SK-N-SH (cell line): ENCODE data around the gene SNX9. TPM values are rescaled to one million over a fixed set of nuclear protein-coding genes. Genes with fewer than 3 reads are reported as not detected.

Experiments used
- CTCF ChIA-PET: fragments of 300-600, 350-600 bp; formaldehyde crosslinking; extraction: SDS; loops from one replicate; lab custom pipeline; 2021; lab: Yijun Ruan, JAX
- POLR2A ChIA-PET: fragments of 350-600 bp; sonication (Branson Sonifier 250); formaldehyde crosslinking; extraction: SDS; loops from one replicate; lab custom pipeline; 2020; ENCODE audit warnings: antibody characterized with exemption, inconsistent platforms; lab: Yijun Ruan, JAX
- DNase-seq: peaks from one replicate; pipeline ENCODE4 v3.0.0; 2012
- H2AFZ ChIP-seq: fragments of 200-600 bp; sonication (generic); 2 replicates; pipeline ENCODE4 v1.8.1; 2016; ENCODE audit warnings: antibody characterized with exemption, mild to moderate bottlenecking, low read depth
- H3F3A ChIP-seq: fragments of 200-600 bp; sonication (generic); replicated peaks from 2 replicates; pipeline ENCODE3; 2016; ENCODE audit warnings: antibody characterized with exemption, mild to moderate bottlenecking; ENCODE audit not compliant: insufficient read depth
- H3K27ac ChIP-seq, 2 experiments: fragments of 200-500 bp in 1 of 2; fragments of 200-600 bp in 1 of 2; sonication (Bioruptor generic) in 1 of 2; sonication (generic), shearing (Covaris generic) in 1 of 2; 2 replicates each; pipeline versions ENCODE4 v1.5.1 to v1.6.1; 2014 to 2016; ENCODE audit warnings: low read depth in 2 of 2, inconsistent platforms in 1 of 2, low read length in 1 of 2, mild to moderate bottlenecking in 1 of 2, mixed read lengths in 1 of 2
- H3K27me3 ChIP-seq: fragments of 200-600 bp; sonication (generic), shearing (Covaris generic); 2 replicates; pipeline ENCODE4 v1.6.1; 2016; ENCODE audit warnings: mixed run types; ENCODE audit not compliant: insufficient read depth
- H3K36me3 ChIP-seq, 2 experiments: fragments of 200-500 bp in 1 of 2; fragments of 200-600 bp in 1 of 2; sonication (Bioruptor generic) in 1 of 2; sonication (generic) in 1 of 2; replicated peaks in 1 of 2; 2 replicates each; pipeline versions ENCODE3 to v1.5.1; 2014 to 2016; ENCODE audit warnings: low read length in 1 of 2, mild to moderate bottlenecking in 1 of 2; ENCODE audit not compliant: insufficient read depth in 2 of 2, control insufficient read depth in 1 of 2
- H3K4me1 ChIP-seq, 2 experiments: fragments of 200-500 bp in 1 of 2; fragments of 200-600 bp in 1 of 2; sonication (Bioruptor generic) in 1 of 2; sonication (generic), shearing (Covaris generic) in 1 of 2; 2 replicates each; pipeline versions ENCODE4 v1.5.1 to v1.6.1; 2014 to 2016; ENCODE audit warnings: low read depth in 1 of 2, low read length in 1 of 2, mixed run types in 1 of 2; ENCODE audit not compliant: insufficient read depth in 2 of 2, control insufficient read depth in 1 of 2
- H3K4me2 ChIP-seq: fragments of 200-600 bp; sonication (generic), shearing (Covaris generic); 2 replicates; pipeline ENCODE4 v1.6.1; 2017; ENCODE audit warnings: mixed run types
- H3K4me3 ChIP-seq, 2 experiments: fragments of 200-500 bp in 1 of 2; fragments of 200-600 bp in 1 of 2; sonication (Bioruptor generic) in 1 of 2; sonication (generic), shearing (Covaris generic) in 1 of 2; 2 replicates each; pipeline versions ENCODE4 v1.5.1 to v1.8.1; 2014 to 2016; ENCODE audit warnings: low read depth in 2 of 2, inconsistent platforms in 1 of 2, low read length in 1 of 2, mild to moderate bottlenecking in 1 of 2, mixed read lengths in 1 of 2, moderate library complexity in 1 of 2
- H3K79me2 ChIP-seq: fragments of 200-600 bp; sonication (generic); 2 replicates; pipeline ENCODE4 v1.8.1; 2017; ENCODE audit warnings: mild to moderate bottlenecking; ENCODE audit not compliant: insufficient read depth
- H3K9ac ChIP-seq: fragments of 200-600 bp; sonication (generic); 2 replicates; pipeline ENCODE4 v1.6.1; 2017; ENCODE audit warnings: mixed run types
- H3K9me2 ChIP-seq: fragments of 200-600 bp; sonication (generic); 2 replicates; pipeline ENCODE4 v1.6.1; 2017; ENCODE audit warnings: mixed run types
- H3K9me3 ChIP-seq: fragments of 200-600 bp; sonication (generic); 2 replicates; pipeline ENCODE4 v1.6.1; 2017; ENCODE audit warnings: mixed run types, mild to moderate bottlenecking, moderate library complexity
- H4K20me1 ChIP-seq: fragments of 200-600 bp; sonication (generic); 2 replicates; pipeline ENCODE4 v1.6.1; 2017; ENCODE audit warnings: mild to moderate bottlenecking, mixed run types; ENCODE audit not compliant: insufficient read depth
- CHD2 ChIP-seq: fragments of 150-350 bp; IDR thresholded peaks from 2 replicates; pipeline ENCODE4 v1.6.1; 2018; ENCODE audit warnings: low read length; ENCODE audit not compliant: partially characterized antibody
- EP300 ChIP-seq, 2 experiments: IDR thresholded peaks; 2 replicates each; pipeline versions ENCODE4 v1.4.0 to v1.6.1; 2012; ENCODE audit warnings: borderline replicate concordance in 1 of 2, low read depth in 1 of 2, low read length in 1 of 2
- EZH2phosphoT487 ChIP-seq: fragments of 200-600 bp; sonication (generic); IDR thresholded peaks from 2 replicates; pipeline ENCODE4 v1.6.1; 2017; ENCODE audit warnings: low read depth, mixed run types, mild to moderate bottlenecking, antibody characterized with exemption, moderate library complexity, borderline replicate concordance
- FOSL2 ChIP-seq: IDR thresholded peaks from 2 replicates; pipeline ENCODE4 v1.4.0; 2012; ENCODE audit warnings: low read depth, mild to moderate bottlenecking, moderate library complexity, borderline replicate concordance
- GABPA ChIP-seq: IDR thresholded peaks from 2 replicates; pipeline ENCODE4 v1.4.0; 2012; ENCODE audit warnings: low read depth, mild to moderate bottlenecking
- JUND ChIP-seq: IDR thresholded peaks from 2 replicates; pipeline ENCODE4 v1.4.0; 2012
- MAX ChIP-seq: IDR thresholded peaks from 2 replicates; pipeline ENCODE4 v1.4.0; 2012; ENCODE audit warnings: low read depth
- MEF2A ChIP-seq: IDR thresholded peaks from 2 replicates; pipeline ENCODE4 v1.4.0; 2012; ENCODE audit warnings: low read depth, borderline replicate concordance
- NFIC ChIP-seq: IDR thresholded peaks from 2 replicates; pipeline ENCODE4 v1.4.0; 2012; ENCODE audit warnings: borderline replicate concordance
- POLR2AphosphoS5 ChIP-seq: IDR thresholded peaks from 2 replicates; pipeline ENCODE4 v1.6.1; 2012; ENCODE audit warnings: low read depth, low read length
- RCOR1 ChIP-seq: fragments of 150-350 bp; IDR thresholded peaks from 2 replicates; pipeline ENCODE4 v1.6.1; 2017; ENCODE audit warnings: antibody characterized with exemption, low read length
- RXRA ChIP-seq: IDR thresholded peaks from 2 replicates; pipeline ENCODE4 v1.4.0; 2012; ENCODE audit warnings: low read depth, mild to moderate bottlenecking, borderline replicate concordance
- SIN3A ChIP-seq: IDR thresholded peaks from 2 replicates; pipeline ENCODE4 v1.6.1; 2012; ENCODE audit warnings: low read depth, mild to moderate bottlenecking, low read length, moderate library complexity, borderline replicate concordance
- TEAD4 ChIP-seq: IDR thresholded peaks from 2 replicates; pipeline ENCODE4 v1.4.0; 2012; ENCODE audit warnings: mild to moderate bottlenecking, borderline replicate concordance; ENCODE audit not compliant: insufficient read depth
- USF2 ChIP-seq: fragments of 150-350 bp; IDR thresholded peaks from 2 replicates; pipeline ENCODE4 v1.6.1; 2017; ENCODE audit warnings: antibody characterized with exemption, low read length, low read depth, borderline replicate concordance
- WGBS: methylation state at CpG from one replicate; pipeline ENCODE4 v1.1.6; 2017; ENCODE audit warnings: low lambda C conversion rate; 5-methylcytosine and 5-hydroxymethylcytosine counted together
- polyA plus RNA-seq, 3 experiments: library from polyadenylated mRNA; depleted of rRNA; stranded (reverse); fragments of >200 nt; gene quantifications; 2 replicates each; pipeline ENCODE4 v1.2.3, GENCODE V29; 2012
- TF ChIP-seq, protein P1 (sequence below): fragments of 200-600 bp; sonication (generic); IDR thresholded peaks from 2 replicates; pipeline ENCODE4 v1.6.1; 2017; ENCODE audit warnings: antibody characterized with exemption, mild to moderate bottlenecking, moderate library complexity
- TF ChIP-seq, protein P2 (sequence below): IDR thresholded peaks from 2 replicates; pipeline ENCODE4 v1.4.0; 2012; ENCODE audit warnings: low read depth, borderline replicate concordance
- TF ChIP-seq, protein P3 (sequence below): IDR thresholded peaks from 2 replicates; pipeline ENCODE4 v1.6.1; 2012; ENCODE audit warnings: mild to moderate bottlenecking, low read depth, low read length, moderate library complexity

SNX9 gene
- polyA plus RNA-seq, 1 of the 3 experiments (the other 2 are of a cell fraction): 31.6 TPM

- peaks cover 0 to 7% of the 10 kb centered on the region in 2 experiments for H3K36me3 ChIP-seq
- WGBS: 91% methylated on average over 4 of the region's 4 CpGs
These were observed 27.0 kb downstream of the SNX9 start for GRCh38 chr6:157850030-157850429.

GRCh38 chr6:157853018-157853805 lies 30.2 kb downstream of the SNX9 start:
- Histone ChIP-seq H3K4me2 (no peak overlapping the region), H3K9me3 (peaks cover 3% of the 10 kb centered on the region), H3K9ac (no peak overlapping the region), H3K79me2 (peaks cover 99% of the 10 kb centered on the region), H3K36me3 (peaks cover 0 to 7% of the 10 kb centered on the region in 2 experiments), H3F3A (peaks cover 7% of the 10 kb centered on the region), H3K9me2 (no peaks in the 10 kb centered on the region), H3K27me3 (no peaks in the 10 kb centered on the region), H3K4me3 (no peak overlapping the region), H3K27ac (no peak overlapping the region), H3K4me1 (no peaks in the 10 kb centered on the region), H2AFZ (no peak overlapping the region), H4K20me1 (peaks cover 85% of the 10 kb centered on the region)
- ChIA-PET CTCF (interaction anchor here (1.1 to 1.6 kb wide), 2 partner anchors 20 to 97 kb away, joined by 3 to 4 read pairs; no protein-coding TSS in a partner anchor), POLR2A (no interaction called here)
- DNase-seq: no peak
- 95% methylated on average over 2 of the region's 2 CpGs for WGBS
- TF ChIP-seq, protein P1, sequence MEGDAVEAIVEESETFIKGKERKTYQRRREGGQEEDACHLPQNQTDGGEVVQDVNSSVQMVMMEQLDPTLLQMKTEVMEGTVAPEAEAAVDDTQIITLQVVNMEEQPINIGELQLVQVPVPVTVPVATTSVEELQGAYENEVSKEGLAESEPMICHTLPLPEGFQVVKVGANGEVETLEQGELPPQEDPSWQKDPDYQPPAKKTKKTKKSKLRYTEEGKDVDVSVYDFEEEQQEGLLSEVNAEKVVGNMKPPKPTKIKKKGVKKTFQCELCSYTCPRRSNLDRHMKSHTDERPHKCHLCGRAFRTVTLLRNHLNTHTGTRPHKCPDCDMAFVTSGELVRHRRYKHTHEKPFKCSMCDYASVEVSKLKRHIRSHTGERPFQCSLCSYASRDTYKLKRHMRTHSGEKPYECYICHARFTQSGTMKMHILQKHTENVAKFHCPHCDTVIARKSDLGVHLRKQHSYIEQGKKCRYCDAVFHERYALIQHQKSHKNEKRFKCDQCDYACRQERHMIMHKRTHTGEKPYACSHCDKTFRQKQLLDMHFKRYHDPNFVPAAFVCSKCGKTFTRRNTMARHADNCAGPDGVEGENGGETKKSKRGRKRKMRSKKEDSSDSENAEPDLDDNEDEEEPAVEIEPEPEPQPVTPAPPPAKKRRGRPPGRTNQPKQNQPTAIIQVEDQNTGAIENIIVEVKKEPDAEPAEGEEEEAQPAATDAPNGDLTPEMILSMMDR: no peak
- TF ChIP-seq EZH2phosphoT487: no peak
- TF ChIP-seq POLR2AphosphoS5: no peak
- TF ChIP-seq, protein P2, sequence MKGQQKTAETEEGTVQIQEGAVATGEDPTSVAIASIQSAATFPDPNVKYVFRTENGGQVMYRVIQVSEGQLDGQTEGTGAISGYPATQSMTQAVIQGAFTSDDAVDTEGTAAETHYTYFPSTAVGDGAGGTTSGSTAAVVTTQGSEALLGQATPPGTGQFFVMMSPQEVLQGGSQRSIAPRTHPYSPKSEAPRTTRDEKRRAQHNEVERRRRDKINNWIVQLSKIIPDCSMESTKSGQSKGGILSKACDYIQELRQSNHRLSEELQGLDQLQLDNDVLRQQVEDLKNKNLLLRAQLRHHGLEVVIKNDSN: no peak
- no peak for TF ChIP-seq USF2
- TF ChIP-seq EP300 (IDR thresholded peaks at IDR 0.05; ENCODE audit: borderline replicate concordance in 1 of 2, low read depth in 1 of 2, low read length in 1 of 2): no peak
- TF ChIP-seq, protein P3, sequence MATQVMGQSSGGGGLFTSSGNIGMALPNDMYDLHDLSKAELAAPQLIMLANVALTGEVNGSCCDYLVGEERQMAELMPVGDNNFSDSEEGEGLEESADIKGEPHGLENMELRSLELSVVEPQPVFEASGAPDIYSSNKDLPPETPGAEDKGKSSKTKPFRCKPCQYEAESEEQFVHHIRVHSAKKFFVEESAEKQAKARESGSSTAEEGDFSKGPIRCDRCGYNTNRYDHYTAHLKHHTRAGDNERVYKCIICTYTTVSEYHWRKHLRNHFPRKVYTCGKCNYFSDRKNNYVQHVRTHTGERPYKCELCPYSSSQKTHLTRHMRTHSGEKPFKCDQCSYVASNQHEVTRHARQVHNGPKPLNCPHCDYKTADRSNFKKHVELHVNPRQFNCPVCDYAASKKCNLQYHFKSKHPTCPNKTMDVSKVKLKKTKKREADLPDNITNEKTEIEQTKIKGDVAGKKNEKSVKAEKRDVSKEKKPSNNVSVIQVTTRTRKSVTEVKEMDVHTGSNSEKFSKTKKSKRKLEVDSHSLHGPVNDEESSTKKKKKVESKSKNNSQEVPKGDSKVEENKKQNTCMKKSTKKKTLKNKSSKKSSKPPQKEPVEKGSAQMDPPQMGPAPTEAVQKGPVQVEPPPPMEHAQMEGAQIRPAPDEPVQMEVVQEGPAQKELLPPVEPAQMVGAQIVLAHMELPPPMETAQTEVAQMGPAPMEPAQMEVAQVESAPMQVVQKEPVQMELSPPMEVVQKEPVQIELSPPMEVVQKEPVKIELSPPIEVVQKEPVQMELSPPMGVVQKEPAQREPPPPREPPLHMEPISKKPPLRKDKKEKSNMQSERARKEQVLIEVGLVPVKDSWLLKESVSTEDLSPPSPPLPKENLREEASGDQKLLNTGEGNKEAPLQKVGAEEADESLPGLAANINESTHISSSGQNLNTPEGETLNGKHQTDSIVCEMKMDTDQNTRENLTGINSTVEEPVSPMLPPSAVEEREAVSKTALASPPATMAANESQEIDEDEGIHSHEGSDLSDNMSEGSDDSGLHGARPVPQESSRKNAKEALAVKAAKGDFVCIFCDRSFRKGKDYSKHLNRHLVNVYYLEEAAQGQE: no peak
- no peak for TF ChIP-seq MEF2A
- TF ChIP-seq MAX: no peak
- TF ChIP-seq TEAD4: no peak
- no peak for TF ChIP-seq GABPA
- TF ChIP-seq NFIC: no peak
- no peak for TF ChIP-seq SIN3A

More at GRCh38 chr6:157850030-157850429, 27.0 kb downstream of the SNX9 start:
- Histone ChIP-seq H4K20me1 (peaks cover 85% of the 10 kb centered on the region), H3K9me3 (peaks cover 3% of the 10 kb centered on the region; the same call in 1 of the 2 replicates), H3K4me3 (no peak overlapping the region), H3K79me2 (peaks cover 99% of the 10 kb centered on the region)
- TF ChIP-seq GABPA (no peak), RCOR1 (no peak), FOSL2 (no peak), TEAD4 (no peak), RXRA (no peak), NFIC (no peak), JUND (no peak), SIN3A (no peak), CHD2 (no peak), MAX (no peak)
- TF ChIP-seq, all 33 proteins: peak for 0
- POLR2A ChIA-PET: no interaction called here
- Histone ChIP-seq H3K4me2 (no peak overlapping the region), H3K4me1 (peaks cover 3 to 13% of the 10 kb centered on the region in 2 experiments), H3K27me3 (no peaks in the 10 kb centered on the region), H3K9me2 (no peaks in the 10 kb centered on the region), H3F3A (peaks cover 14% of the 10 kb centered on the region), H2AFZ (no peak overlapping the region), H3K27ac (no peak overlapping the region), H3K9ac (no peak overlapping the region)
- CTCF ChIA-PET: no interaction called here
- no peak for DNase-seq
